SHP77 (cell line): ENCODE results near the gene SNX32.

Experiments used
- DNase-seq, 2 experiments: peaks; one replicate each; lab custom pipeline; 2025; lab: John Stamatoyannopoulos, UW

SNX32 gene

DNA sequence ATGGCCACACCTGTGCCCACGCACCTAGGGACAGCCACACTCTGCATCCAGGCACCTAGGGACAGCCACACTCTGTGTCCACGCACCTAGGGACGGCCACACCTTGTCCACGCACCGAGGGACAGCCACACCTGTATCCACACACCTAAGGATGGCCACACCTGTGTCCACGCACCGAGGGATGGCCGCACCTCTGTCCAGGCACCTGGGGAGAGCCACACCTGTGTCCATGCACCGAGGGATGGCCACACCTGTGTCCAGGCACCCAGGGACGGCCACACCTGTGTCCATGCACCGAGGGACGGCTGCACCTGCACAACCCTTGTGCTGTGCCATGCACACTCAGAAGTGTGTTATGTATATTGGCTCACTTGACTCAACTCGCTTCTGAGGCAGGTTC, 36.1 kb upstream of the SNX32 start:
- no peak for DNase-seq

DNA sequence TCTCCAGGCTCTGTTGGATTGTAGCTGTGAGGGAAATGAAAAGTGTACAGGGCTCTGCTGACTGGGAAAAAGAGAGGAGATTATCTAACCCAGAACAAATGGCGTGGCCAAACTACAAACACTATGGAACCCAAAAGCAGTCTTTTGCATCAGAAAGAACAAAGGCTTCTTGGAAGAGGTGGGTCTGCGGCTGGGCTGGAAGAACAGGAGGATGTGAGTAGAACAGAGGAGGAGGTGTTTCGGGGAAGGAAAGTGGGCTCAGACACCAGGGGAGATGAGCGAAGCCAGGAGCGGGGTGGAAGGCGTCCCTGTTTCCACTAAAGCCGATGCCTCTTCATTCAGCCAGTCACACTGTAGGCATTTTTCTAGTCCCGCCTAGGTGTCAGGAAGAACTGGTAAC, 34.9 kb upstream of the SNX32 start:
- DNase-seq = no peak

DNA sequence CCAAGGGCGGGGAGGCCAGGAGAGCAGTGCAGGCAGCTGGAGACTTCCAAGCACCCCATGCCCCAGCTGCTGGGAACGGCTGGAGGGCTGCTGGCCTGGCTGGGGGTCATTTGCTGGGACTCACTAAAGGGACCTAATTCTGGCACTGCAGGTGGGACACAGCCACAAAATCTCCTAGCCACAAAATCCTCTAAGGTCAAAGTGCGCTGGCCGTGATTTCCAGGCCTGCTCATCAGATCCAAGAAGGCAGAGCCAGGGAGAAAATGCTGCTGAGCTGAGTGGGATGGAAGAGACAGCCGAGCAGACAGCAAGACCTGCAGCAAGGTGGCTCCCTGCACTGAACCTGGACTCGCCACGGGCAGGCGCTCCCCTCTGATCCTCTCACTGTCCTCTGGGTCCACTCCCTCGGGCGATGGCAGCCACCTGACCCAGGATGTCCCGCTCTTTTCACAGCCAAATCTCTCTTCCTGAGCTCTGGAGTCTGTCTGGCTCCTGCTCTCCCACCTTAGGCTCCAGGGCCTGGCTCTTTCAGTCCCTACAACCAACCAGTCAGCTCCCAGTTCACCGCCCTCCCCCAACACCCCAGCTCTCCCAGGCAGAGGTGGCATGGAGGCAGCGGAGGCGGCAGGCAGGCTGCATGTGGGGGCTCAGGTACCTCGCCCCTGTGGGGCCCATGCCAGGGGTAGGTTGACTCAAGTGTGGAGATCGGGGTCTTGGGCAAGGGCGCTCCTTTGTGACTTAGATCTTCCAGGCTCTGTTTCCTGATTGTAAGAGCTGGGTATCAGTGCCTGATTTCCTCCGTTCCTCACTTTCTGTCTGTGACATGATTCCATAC, 32.4 kb upstream of the SNX32 start:
- no peak for DNase-seq

DNA sequence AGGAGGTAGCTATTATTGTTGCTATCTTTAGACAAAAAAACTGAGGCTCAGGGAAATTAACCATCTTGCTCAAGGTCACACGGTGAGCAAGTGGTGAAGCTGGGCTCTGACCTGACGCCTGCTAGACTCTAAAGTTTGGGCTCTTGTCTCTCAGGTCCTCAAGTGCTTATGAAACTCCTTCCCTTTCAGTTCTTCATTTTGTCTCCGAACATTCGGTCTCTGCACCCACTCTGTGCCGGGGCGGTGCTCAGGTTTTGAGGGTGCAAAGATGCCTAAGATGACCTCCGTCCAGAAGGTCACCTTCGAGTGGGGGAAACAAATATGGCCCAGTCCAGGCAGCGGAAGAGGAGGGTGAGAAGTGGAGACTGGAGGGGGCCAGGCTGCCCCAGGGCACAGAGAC, 30.9 kb upstream of the SNX32 start:
- no peak for DNase-seq

DNA sequence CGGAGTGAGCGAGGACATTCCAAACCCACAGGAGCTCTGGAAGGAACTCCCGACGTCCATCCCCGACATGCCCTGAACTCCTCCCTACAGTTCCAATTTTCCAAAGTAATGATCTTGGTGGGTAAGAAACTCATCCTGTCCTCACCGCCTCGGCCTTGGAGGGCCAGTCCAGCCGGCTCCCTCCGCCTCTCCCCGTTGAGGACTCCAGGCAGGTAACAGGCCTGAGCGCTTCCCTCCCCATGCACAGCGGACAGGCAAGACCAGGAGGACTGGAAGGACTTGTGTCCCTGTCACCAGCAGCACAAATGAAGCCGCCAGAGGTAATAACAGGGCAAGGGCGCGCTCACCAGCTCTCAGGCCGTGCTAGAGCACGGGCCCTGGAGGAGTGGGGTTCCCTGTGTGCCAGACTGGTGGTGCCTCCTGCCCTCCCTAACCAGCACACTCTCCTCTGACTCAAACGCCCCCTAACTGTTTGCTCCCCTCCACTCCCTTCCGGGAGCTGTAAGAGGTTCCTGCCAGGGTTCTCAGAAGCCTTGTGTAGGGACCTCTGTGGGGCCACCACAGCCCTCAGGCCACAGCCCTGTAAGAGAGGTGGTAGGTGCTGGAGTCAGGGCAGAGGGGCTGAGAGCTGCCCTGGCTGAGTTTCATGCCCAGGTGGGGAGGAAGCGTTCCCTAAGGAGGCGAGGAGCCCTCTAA, 29.8 kb upstream of the SNX32 start:
- no peak for DNase-seq

DNA sequence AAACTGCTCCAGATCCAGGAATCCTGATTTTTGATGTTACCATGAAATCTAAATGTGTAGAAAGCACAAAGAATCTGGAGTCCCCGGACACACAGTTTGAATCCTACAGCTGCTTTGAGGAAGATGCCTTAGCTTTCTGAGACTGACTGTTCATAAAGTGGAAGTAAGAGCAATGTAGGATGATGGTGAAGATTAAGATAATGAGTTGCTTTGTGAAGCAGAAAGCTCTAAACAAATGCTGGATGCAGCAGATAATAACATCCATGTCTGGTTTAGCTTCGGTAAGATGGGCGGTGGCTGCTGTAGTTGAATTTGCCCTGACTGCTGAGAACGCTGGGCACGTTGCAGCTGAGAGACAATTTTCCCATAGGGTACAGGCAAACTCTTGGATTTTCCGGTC, 26.8 kb upstream of the SNX32 start:
- DNase-seq = no peak

DNA sequence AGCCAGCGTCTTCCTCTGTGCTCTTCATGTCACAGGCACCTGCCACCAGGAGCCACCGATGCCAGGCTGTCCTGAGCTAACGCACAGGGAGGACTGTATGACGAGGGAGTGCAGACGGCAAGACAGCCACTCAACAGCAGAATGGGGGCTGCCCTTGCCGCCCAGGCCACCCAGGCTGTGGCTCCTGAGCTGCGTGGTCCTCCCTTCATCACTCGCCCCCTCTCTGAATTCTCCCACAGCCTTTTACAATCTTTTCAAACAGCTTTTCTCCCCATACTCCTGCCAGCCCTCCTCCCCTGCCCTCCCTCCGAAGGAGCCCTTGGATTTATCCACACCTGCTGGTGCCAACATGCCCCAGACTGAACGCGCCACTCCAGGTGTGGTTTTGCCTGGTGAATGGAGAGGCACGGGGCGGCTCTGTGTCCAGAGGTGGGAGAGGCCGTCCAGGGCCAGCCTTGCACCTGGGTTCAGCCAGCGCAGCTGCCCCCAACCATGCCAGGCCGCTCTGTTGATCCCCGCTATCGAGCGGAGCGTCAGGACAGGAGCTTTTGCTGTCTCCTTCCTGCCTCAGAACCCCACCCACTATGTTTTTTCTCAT, 24.9 kb upstream of the SNX32 start:
- DNase-seq = no peak

DNA sequence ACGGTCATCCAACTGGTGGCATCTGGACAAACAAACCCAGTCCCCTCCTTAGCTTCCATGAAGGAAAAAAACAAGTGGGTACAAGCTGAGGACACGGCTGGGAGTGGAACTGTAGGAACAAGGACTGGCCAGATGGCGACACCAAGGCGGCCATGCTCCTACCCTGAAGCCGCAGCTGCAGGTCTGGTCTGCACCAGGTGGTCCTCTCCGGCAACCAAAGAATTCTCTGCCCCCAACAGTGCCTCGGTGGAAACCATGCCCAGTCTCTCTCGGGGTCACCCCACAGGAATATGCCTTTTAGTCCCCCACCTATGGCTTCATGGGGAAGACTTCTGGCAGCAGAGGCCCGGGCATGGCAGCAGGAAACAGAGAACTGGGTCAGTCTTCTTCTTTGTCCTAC, 24.3 kb upstream of the SNX32 start:
- no peak for DNase-seq

DNA sequence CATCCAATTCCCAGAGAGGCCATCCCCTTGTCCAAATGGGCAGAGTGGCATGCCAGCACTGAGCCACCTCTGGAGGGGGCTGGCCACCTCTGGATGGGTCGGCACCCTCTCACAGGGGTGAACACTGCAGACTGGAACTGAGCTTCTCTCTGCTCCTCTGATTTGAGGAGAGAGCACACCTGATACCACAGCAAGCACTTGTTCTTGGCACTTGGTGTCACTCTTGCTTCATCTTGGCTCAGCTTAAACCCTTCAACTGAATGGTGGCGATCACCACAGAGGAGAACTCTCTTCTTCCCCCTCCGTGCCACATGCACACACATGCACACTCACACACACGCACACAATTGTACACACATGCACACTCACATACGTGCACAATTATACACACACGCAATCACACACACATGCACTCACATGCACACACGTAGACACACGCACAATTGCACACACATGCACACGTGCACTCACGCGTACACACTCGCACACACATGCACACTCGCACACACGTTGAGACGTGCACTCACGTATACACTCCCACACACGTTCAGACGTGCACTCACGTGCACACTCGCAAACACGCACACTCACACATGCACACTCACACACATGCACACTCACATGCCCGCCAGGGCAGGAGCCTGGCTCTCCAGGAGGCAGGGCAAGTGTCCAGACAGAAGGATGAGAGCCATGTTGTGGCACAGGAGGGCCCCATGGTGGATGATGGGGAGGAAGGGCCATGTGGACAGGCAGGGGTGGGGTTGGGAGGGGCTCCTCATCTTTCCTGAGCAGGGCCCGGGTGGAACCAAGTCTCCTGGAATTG, 23.5 kb upstream of the SNX32 start:
- DNase-seq = no peak

DNA sequence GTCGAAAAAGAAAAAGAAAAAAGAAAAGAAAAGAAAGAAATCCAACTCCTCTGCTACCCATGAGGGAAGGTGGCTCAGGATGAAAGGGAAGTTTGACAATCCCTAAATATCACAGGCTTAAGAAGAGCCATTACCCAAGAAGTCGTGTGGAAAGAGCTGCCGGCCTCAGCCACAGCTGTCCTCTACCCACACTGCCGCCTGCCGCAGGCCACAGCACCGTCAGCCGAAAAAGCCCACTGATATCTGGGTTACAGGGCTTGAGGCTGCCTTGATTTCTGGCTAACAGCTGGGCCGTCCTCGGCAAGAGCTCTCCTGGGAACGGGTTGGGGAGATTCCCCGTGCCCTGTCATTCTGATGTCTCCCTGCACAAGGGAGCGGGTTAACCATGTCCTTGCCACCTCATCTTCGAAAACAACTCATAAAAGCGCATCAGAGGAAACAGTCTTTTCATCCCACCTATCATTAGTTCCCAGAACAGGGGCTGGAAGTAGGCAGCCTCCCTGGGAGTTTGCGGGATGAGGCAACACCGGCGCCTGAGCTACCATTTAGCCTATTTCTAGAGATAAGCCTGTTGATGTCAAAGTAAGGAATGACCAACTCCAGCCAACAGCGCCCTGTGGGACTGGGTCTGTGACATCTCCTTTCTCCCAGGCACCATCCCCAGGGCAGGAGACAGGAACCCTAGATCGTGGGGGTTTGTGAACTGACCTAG, 21.8 kb upstream of the SNX32 start:
- no peak for DNase-seq

DNA sequence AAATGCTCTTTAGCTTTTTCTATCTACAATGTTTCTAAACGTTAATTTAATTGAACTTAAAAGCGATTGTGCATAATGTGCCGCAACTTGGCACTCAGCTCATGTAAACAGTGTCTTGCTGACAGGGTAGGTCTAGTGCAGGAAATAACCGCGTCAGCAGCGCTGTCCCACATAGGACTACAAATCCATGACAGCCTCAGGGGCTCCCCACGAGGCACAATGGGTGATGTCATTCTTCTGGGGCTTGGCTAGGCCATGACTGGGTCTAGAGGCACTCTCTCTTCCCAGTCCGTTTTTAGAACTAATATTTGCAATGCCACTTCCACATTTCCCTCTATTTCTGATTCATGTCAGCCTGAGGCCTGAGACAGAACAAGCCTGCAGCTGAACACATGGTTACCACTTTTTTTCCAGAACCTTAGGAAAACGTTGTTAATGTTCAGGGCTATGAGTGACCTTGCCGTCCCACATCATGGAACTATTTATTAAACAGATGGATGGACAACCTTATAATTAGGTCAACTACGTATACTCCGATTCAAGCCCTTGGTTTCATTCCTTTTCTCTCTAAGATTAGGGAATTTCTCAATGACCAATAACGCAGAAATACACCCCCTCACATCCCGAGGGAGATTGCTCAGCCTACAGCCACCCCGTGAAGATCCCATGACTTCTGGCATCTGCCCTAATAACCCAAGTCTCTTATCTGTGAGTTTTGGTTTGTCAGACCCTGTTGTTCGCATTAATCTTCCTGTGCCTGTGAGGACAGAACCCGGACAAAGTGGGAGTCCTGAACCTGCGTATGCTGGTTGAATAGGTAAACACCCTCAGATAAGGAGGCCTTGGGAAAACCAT, 19.4 kb upstream of the SNX32 start:
- no peak for DNase-seq

DNA sequence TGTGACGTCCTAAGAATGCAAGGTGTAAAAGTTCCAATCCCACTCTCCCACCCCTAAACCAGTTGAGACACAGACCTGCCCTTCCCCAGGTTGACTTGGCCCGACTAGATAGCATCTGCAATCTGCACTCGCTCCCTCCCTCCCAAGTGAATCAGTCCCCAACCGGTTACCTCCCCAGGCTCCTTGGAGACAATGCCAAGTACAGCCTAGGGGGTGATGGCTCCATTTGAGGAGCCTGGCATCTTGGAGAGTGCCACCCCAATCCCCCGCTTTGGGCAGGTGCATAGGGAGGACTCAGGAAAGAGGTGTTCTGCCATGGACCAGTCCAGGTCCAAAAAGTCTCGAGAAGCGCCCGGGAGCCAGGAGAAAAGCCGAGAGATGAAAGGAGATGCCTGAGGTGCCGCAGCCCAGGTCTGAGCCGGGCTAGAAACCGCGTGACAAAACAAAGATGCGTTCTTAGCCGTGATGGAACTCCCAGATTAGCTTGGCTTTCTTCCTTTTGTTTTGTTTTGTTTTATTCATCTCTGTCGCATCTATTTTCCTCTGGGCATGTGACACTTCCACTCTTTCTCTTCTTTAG, 18.7 kb upstream of the SNX32 start:
- no peak for DNase-seq

DNA sequence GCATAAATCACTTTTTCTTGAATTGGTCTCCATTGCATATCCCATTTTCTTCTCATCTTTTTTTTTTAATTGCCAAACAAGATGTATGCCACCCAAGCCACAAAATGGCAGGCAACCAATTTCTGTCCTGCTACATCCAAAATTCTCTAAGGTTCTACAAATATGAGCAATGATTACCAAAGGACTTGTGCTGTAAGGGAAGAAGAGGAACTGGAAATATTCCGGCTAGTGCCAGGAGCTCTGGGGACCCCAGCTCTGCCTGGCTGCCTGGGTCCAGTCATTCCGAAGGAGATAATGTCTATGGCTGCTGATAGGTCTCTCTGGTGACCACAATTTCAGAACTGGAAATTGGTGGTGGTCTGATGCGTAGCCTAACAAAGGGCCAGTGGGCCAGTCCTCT, 17.1 kb upstream of the SNX32 start:
- no peak for DNase-seq

DNA sequence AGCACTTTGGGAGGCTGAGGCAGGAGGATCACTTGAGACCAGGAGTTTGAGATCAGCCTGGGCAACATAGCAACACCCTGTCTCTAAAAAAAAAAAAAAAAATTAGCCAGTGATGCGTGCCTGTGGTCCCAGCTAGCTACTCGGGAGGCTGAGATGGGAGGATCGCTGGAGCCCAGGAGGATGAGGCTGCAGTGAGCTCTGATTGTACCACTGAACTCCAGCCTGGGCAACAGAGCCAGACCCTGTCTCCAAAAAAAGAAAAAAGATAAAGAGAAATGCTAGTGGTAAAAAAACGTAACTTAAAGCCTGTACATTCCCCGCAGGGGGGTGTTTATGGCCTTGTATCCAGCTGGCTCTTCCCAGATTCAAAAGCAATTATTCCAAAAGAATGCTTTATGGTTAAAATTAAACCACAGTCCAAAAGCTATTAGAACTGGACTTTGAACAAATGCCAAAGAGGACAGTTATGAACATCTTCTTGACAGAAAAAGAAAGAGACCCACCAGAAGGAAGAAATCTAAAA, 16.4 kb upstream of the SNX32 start:
- no peak for DNase-seq

DNA sequence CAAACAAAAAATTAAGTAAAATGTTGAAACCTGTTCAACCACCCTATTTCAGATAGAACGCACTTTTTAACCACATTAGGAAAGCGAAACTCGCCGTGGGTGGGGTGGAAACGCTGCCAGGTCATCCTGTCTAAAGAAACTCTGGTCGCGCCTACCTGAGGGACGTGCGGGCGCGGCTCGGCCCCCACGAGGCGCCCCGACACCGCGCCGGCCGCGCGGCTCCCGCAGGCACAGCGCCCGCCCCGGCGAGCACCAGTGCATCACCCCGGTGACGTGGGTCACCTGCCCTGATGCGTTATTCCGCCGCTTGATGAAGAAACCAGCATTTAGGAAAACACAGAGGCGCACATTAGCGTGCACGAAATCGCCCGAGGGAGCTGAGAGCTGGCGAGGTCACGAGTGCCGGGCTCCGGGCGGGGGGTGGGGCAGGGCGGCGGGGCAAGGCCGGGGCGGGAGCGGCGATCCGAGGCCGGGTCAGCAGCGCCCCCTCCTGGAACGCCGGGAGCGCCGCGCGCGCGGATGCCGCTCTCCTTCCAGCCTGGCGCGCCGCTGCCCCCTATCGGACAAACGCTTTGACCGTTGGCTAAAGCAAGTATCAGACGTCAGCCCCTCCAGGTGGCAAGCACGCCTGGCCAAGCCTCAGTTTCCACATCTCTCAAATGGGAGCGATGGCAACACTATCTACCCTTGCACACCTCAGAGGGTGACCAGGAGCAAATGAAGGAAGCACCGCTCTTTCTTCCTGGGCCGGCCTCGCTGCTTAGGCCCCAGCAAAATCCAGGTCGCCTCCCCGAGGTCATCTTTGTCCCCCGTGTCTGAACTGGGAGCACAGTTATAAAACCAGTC, 15.7 kb upstream of the SNX32 start:
- DNase-seq = peak; percentile 78 to 85

DNA sequence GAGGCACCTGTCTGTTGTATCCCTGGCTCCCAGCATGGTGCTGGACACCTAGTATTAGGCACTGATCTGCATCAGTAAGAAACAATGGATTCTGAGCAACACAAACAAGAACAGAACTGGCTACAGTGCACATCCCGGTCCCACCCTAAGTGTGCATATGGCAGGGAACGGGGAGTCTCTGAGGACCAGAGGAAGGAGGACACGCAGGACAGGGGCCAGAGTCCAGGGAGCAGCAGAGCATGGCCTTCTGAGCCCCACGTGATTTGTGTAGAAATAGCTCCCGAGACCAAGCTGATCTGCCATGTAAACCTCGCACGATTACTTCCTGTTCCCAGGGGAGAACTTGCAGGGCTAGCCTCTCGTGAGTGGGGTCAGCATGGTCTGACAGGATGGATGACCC, 12.7 kb upstream of the SNX32 start:
- DNase-seq = no peak

DNA sequence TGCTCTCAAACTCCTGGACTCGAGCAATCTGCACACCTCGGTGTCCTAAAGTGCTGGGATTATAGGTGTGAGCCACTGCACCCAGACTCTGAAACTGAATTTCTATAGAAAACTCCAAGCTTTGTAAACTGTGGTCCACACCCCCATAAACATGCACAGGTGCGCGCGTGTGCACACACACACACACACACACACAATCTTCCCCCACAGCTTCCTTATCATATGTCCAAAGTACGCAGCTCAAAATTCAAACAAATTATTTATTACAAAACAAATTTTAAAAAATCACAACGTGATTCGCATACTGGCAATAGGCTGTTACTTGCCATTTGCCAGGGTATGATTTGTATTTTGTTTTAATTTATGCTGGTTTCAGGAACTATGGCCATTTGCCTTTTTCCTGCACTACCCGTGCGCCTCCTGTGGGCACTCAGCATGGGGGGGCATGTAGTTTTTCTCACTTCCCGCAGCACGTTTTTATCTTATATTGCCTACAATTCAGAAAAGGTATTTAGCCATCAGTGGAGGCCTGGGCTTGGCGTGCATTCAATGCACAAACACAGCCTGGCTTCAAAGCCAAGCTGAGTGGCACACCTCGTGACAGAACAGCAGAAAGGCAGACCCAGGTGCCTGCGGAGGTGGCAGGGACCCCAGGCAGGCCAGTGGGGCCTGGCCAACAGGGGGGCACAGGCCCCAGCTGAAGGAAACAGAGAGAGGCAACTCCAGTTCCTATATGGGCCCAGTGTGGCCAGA, 10.8 kb upstream of the SNX32 start:
- DNase-seq = no peak

DNA sequence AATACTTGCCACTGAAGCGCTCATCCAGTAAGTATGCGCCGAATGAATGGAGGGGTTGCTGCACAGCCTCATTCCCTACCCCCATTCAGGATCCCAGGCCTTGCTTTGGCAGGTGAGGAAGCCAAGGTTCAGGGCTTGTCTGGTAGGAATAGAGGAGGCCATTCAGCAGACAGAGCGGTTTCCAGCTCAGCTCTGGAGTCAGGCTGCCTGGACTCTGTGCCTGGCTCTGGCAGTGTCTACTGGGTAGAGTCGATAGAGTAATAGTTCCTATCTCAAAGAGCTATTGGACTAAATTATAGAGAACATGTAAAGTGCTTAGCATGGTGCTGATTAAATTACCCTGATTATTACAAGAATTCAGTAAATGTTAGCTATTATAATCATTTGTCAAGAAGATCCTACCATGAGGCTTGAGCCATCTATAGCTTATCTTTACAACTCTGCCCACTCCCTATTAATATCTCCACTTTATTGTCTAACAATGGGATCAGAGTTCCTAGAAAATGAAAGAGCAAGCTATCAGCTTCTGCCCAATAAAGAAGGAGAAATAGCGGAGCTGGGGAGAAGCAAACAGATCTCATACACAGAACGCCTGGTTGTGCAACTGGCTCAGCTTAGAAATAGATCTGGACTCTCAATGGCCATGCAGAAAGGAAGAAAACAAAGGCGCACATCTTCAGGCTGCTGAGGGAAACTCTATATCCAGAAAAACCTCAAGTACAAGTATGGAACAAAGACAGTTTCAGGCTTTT, 6.6 kb upstream of the SNX32 start:
- no peak for DNase-seq
